HG03354 (cell line): ENCODE measurements around the gene KRT39.

Experiments used
- ATAC-seq: cut with Tn5 transposase; IDR thresholded peaks from one replicate; pipeline ENCODE4 v1.9.1; 2021; ENCODE audit warnings: mild to moderate bottlenecking; ENCODE audit not compliant: unreplicated experiment, poor library complexity, severe bottlenecking

Gene KRT39

GRCh38 chr17:40984226-40984625, 17.5 kb upstream of the KRT39 start, which contains the start of gene KRT40:
Gene KRT40 (minus strand): TSS chr17:40984326. CDS start chr17:40984273, 53 bp downstream.
- no peak for ATAC-seq

GRCh38 chr17:40981115-40981514, 14.4 kb upstream of the KRT39 start:
- no peak for ATAC-seq

DNA sequence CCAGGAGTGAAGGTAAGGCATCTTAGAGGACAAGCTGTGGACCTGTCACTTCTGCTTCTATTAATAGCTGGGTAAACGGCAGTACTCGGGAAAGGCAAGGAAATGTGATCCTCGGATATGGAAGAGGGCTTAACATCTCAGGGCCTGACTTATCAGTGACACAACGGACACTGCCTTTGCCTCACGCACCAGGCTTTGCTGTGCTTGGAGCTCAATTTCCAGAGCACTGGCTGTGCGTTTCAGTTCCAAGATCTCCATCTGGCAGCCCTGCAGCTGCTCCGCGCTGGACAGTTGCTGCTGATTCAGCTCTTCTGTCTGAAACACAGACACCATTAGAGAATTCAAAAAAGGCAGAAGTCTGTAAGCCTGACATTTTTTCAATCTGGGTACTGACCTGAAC, 13.8 kb upstream of the KRT39 start:
- no peak for ATAC-seq

DNA sequence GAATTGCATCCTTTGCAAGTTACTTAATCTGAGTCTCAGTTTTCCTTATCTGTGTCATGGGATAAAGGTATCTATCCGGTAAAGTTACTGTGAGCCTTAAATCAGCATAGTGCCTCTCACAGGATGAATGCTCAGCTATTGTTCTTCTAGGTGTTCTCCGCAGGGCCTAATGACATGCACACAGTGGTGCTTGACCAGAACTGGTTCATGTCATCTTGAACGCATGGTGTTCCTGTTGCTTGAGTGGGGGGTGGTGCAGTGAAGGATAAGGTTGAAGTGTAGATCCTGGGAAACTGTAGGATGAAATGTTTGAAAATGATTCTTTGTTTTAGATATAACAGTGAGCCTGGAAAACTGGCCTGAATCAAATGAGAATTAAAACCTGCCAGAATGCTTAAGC, 13.4 kb upstream of the KRT39 start:
- ATAC-seq, result no peak

DNA sequence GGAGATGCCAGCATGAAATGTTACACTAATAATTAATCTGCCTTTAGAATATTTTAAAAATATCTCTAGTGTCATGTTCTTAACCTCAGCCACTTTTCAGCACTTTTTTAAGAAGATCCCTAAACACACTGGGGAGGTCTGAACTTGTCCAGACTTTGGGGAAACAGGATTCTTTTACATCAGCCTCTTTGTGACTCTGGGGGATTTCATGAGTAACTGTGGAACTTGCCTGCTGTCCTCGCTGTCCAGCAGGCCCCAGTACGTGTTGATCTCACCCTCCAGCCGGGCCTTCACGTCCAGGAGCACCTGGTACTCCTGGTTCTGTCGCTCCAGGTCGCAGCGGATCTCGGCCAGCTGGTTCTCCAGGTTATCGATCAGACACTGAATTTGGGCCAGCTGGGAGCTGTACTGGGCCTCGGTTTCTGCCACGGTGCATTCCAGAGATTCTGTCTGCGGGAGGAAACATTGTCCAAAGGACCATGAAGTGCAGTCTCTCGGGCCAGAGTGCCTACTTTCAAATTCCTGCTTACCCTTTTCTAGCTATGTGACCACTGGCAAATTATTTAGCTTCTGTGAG, 11.9 kb upstream of the KRT39 start:
- no peak for ATAC-seq

GRCh38 chr17:40975516-40975915, 8.8 kb upstream of the KRT39 start:
- ATAC-seq, result no peak

DNA sequence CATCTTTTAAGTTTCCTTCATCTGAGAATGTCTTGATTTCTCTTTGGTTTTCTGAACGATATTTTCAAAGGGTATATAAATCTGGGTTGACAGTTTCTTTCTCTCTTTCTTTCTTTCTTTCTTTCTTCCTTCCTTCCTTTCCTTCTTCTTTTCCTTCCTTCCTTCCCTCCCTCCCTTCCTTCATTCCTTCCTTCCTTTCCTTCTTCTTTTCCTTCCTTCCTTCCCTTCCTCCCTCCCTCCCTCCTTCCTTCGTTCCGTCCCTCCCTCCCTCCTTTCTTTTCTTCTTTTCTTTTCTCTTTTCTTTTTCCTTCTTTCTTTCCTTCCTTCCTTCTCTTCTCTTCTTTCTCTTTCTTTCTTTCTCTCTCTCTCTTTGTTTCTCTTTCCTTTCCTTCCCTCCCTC, 7.6 kb upstream of the KRT39 start:
- ATAC-seq, result no peak

DNA sequence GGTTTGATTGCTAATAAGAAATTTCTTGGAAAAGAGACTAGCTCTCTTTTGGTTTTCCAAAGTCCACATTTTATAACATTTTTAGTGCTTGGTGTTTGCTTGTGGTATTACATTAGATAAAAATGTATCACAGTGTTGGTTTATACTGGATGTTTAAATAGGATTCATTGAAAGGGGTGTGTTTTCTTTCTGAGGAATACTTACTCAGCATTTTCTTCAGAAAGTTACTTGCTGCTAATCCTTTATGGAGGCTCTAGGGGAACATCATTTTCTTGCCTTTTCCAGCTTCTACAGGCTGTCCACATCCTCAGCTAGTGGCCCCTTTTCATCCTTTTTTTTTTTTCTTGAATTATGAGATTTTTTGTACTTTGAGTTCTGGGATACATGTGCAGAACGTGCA, 834 bp upstream of the KRT39 start:
- no peak for ATAC-seq

- no peak for ATAC-seq
Measured at GRCh38 chr17:40963838-40964237, 2.9 kb downstream of the KRT39 start.

DNA sequence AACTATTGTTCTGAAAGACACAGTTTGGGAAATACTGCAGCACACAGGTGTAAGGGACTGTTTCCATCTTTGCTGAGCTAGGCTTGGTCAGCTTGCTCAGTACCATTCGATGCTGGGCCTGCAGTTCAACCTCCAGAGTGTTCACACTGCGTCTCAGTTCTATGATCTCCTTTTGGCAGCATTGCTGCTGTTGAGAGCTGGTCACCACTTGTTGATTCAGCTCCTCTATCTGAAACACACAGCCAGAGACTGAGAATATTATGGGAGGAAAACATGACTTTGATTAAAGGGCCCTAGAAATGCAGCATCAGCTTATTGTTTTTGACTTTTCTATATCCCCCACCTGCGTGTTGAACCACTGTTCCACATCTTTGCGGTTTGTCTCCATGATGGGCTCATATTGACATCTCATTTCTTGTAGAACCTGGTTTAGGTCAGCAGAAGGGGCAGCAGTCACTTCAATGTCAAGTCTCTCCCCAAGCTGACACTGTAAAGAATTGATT, 4.6 kb downstream of the KRT39 start:
- no peak for ATAC-seq

DNA sequence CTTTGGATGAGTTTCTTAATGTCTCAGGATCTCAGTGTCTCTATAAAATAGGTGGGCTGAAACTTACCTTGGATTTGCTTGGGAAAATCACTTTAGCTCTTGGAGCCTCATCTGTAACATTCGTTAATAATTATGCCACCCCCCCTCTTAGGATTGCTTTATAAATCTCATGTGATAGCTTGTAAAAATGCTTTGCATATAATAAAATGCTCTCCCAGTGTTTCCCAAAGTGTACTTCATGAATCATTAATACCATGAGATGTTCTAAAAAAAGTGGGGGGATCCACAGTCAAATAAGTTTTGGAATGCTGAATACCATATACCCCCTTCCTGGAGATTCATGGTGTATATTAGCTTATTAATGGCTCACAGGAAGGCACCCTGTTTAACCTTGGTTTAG, 5.2 kb downstream of the KRT39 start:
- no peak for ATAC-seq

DNA sequence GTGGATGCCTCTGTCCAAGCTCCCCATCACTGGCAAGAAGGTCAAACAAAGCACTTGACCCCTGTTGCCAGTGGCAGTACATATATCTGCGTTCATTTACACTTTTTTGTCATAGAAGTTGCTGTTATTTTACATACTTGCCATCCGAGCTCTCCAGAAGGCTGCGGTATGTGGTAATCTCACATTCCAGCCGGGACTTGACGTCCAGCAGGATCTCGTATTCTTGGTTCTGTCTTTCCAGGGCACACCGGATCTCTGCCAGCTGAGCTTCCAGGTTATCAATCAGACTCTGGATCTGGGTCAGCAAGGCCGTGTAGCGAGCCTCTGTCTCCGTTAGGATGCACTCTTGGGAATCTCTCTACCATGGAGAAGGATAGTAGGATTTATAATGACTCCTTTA, 6.6 kb downstream of the KRT39 start:
- ATAC-seq, result no peak

DNA sequence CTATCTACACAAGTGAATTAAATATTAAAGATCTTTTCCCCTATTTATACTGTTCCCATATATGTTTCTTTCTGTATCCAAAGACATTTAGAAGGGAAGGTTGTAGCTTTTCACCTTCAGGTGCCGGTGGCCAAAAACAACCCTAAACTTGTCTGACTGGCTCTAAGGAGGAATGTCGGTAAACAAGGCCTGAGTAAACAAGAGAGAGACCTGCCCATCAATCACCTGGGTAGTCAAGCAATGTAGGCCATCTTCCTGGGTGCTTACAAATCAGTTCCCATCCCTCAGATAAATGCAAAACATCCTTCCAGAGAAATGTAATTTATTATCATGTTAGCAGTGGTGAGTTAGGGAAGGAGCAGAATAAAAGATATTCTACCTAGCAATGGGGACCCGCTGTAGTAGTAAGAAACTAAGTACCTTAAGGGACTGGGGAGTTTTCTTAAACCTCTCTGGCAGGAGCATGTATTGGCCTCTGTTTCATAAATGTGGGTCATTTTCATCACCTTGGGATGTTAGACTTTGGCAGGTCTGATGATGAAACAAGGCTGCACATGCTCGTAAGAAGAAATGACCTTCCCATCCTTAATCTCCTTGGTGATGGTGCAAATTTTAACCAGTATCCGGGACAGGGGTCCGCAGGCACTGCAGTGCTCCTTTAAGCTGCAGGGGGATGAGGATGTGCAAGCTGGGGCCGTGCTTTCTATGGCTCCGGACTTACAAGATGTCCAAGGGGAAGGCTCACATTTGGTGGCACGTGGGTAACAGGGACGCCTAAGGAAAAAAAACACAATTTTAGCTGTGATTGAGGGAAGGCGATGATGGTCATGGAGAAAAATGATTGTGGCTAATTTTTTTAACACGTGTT, 8.4 kb downstream of the KRT39 start:
- no peak for ATAC-seq

GRCh38 chr17:40956401-40957254, 10.1 kb downstream of the KRT39 start:
- ATAC-seq, result no peak

DNA sequence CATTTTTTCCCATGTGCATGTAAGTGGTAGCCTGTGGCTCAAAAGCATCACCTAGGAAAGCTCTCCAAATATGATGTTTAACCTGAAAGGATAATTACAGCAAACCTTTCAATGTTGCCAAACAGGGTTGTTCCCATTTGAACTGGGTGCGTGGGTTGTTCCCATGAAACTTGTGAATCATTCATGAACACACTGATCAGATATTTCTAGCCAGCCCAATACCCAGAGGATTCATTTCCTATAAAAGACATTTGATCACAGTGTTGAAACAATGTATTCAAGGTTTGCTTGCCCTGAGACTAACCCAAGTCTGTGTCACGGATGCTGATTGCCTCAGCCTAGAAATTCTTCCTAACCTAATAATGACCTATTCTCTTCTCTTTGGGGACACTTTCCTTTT, 12.9 kb downstream of the KRT39 start:
- ATAC-seq, result no peak

DNA sequence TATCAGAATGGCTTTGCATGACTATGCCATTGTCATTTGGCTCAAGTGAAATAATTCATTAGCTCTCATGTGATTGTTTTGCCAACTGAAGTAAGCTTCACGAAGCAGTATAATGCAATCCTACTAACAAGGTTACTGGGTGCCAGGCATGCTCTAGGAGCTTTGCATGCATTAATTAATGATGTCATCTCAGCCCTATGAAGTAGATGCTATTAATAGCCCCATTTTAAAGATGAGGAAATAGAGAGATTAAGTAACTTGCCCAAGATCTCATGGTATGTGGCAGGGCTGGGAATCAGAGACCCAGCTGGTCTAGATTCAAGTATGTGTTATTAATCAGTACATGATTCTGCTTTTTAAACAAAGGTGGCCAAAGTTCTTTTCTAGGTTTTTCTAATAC, 14.1 kb downstream of the KRT39 start:
- no peak for ATAC-seq

DNA sequence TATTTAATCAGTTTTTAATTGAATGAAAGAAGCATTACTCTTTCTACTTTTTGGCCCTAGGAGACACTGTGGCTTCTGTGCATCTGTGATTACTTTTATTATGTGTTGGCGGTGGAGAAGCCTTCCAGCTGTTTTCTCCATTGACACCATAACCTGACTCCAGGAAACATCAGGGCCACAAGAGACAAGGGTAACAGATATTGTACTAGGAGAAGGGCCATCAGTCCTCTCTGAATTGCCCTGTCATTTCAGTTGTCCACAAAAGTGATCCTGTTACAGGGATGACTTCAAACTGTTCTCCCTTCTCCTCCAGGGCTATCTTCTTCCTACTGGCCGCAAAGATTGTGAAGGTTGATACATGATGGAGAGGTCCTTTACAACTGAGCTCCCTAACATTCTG, 14.6 kb downstream of the KRT39 start:
- ATAC-seq, result no peak

GRCh38 chr17:40951011-40951622, 15.6 kb downstream of the KRT39 start:
- ATAC-seq, result no peak

DNA sequence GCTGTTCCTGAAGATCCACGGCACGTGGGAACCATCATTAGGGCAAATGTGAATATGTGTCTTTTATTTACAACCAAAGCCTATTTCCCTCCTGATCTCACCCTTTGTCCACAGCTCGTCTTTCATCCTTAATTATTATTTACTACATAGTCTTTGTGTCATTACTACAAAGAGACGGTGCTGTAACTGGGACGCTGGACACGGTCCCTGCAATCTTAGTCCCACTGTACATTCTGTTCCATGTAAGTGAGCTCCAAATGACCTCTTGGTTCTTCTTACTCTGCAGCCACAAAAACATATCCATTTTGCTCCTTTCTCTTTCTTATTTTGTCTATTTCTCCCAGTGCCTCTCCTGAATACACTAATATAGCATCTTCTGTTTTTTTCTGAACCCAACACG, 16.6 kb downstream of the KRT39 start:
- ATAC-seq, result no peak

DNA sequence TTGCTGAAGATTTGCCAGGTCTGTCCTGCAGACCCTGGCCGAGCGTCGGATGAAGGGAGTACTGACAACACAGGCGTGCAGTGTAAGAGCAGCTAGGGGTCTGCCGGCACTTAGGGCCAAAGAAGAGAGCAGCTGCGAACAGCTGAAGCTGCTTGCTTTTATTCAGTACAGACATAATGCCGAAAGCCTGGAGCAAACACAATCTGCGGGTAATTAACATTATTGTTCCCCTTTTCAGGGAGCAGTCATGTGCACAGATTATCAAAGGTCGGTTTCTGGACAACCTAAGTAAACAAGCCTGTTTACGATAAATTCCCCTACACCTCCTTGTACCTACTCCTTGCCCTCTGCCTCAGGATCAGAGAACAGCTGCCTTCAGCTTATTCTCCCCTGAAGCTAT, 17.3 kb downstream of the KRT39 start:
- no peak for ATAC-seq
